TTC549 (cell line): ENCODE results near the gene IL36A.

Experiments
- FAIRE-seq: peaks from 2 replicates; lab custom pipeline; 2012; peaks lifted over from hg19 to GRCh38; lab: Jason Lieb, UNC

IL36A gene

GRCh38 chr2:113007250-113007649 is 2.0 kb downstream of the IL36A start:
- no peak for FAIRE-seq

DNA sequence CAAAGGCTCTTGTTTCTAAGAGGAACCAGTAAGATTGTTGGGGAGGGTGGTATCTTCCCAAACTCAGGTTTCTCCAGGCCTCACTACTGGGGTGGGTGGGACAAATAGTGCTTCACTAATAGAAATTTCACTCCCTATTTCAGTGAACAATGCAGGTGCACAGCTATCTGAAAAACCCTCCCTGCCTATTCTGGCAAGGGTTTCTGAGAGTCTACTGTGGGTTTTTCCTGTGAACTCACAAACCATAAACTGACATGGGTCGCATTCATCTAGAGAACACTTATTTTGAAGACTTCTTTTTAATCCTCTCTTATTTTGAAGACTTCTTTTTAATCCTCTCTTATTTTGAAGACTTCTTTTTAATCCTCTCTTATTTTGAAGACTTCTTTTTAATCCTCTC is 4.4 kb downstream of the IL36A start:
- FAIRE-seq = no peak

DNA sequence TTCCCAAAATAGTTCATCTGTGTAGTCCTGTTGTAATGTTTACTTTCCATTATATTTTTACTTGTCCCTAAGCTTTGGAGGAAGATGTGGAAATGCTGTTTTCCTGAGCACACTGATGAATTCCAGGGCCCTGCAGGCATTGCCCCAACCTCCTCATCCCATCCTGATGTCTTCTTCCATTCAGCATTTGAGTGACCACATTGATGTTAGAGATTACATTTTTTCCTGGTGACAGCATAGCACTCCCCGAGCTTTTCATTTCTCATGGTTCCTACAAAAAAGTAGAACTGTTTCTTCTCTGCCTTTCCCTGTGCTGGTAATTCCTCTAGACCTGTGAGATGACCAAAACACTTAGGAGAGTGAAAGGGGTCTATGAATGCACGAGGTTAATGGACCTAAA is 4.8 kb downstream of the IL36A start:
- no peak for FAIRE-seq

DNA sequence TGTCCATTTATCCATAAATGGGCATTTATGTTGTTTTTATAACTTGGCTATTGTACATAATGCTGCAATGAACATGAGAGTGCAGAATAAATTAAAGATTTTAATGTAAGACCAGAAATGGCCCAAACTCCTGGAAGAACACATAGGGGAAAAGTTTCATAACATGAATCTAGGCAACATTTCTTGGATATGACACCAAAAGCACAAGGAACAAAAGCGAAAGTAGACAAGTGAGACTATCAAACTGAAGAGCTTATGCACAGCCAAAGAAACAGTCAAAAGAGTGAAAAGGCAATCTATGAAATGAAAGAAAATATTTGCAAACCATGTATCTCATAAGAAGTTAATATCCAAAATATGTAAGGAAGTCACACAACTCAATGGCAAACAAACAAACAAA is 5.8 kb downstream of the IL36A start:
- no peak for FAIRE-seq

- no peak for FAIRE-seq
Observed at GRCh38 chr2:113012436-113013335, 7.4 kb downstream of the IL36A start.

DNA sequence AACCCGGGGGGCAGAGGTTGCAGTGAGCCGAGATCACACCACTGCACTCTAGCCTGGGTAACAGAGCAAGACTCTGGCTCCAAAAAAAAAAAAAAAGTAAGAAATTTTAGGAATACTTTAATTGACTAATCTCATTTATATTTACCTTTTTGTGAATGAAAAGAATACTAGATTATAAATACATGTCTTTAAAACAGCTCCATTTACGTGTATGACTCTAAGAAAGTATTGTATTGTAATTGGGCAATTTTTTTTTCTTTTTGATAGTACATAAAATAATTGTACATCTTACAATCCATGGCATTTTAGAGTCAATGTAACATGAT is 8.0 kb downstream of the IL36A start:
- no peak for FAIRE-seq

DNA sequence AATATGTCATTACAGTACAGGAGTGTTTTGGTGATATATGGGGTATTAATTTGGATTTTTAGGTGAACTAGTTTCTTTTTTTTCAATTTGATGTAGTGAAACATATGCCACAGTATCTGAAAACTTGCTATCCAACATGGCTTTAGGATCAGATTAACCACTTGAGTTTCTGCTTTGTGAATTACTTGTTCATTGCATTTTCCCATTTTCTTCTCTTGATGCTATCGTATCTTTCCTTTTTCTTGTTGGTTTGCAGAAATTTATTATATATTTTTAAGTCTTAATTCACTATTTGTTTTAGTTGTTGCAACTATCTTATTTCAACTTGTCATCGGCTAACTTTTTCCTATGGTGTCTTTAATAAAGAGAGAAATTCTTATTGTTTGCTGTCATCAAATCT is 8.8 kb downstream of the IL36A start:
- no peak for FAIRE-seq

DNA sequence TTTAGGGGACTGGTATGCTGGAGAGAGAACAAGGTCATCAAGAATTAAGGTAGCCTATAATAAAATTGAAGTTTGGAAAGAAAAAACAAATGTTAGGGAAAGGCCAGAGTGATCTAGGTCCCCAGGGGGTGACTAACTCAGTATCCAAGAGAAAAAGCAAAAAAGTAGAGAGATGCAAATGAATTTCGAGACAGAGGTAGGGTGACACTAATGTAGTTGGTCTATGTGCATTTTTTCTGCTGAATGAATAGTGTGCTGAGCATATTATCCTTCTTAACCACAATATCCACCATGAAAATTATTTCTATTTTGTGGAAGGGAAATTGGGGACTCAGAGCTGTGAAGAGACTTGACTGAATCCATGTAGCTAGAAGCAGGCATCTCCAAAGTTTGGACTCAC is 9.8 kb downstream of the IL36A start:
- FAIRE-seq = no peak

- FAIRE-seq = no peak
Observed at GRCh38 chr2:113015655-113016054, 10.4 kb downstream of the IL36A start.

DNA sequence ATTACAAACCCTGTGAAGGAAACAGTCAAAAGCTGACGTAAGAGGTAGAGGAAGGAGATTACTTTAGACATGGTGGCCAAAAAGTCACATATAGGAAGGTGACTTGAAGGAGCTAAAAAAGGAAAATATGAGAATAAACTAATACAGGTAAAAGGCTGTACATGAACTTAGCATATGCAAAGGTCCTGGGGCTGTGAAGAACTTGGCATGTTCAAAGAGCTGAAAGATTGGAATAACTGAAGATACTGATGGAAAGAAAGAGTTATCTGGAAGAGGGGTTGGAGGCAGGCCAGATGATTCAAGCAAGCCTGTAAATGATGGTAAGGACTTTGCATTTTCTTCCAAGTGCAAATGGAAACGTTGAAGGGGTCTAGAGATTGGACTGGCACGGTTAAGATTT is 13.2 kb downstream of the IL36A start:
- no peak for FAIRE-seq

GRCh38 chr2:113021312-113021711 is 16.1 kb downstream of the IL36A start:
- FAIRE-seq = no peak

DNA sequence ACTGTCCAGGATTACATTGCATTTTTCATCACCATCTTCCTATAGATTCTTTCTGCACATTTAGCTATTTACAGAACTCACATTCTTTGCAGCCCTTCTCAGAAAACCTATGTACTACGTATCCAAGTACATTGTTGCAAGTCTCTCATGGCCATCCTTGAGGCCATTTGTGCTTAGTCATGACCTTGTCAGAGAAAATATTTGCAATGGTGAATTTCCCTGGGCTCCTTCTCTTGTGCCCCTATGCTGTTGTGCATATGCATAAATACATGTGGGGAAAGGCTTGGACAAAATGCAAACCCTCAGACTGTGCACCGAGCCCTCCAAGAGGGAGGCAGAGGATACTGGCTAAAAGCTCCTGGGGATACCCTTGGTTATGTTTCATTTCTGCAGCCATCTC is 19.5 kb downstream of the IL36A start:
- no peak for FAIRE-seq

DNA sequence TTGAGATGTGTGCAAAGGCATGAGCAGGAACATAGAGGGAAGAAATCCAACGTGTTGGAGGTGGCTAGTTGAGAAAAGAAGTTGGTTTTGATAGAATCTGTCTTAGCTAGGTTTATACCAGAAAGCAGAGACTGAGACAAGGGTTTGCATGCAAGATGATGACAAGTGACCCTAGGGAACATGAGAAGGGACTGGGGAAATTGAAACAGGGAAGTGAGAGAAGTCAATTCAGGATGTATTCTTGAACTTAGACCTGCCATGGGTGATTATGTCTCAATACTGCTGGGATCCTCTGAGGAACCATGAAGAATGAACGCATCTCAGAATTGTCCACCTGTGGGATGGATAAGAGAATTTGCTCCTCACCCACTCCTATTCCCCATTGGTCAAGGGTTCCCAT is 20.5 kb downstream of the IL36A start:
- no peak for FAIRE-seq

- no peak for FAIRE-seq
Observed at GRCh38 chr2:113027691-113028090, 22.4 kb downstream of the IL36A start.

DNA sequence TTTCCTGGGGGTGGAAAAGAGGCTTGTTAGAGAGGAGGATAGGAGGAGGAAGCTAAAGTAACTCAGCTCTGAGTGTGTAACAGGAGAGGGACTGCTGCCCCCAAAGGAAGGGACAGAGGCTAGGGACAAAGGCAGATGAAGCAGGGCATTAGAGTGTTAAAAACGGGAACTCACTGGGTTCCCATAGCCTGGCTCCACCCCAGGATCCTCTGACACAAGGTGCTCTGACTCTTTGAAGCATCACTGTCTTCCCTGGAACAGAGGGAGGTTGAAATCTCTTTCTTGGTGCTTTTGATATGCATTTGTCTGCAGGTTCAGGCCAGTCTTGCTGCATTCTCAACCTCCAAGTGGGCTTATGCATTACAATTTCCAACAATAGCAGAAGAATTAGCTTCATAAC is 22.9 kb downstream of the IL36A start:
- FAIRE-seq = no peak

DNA sequence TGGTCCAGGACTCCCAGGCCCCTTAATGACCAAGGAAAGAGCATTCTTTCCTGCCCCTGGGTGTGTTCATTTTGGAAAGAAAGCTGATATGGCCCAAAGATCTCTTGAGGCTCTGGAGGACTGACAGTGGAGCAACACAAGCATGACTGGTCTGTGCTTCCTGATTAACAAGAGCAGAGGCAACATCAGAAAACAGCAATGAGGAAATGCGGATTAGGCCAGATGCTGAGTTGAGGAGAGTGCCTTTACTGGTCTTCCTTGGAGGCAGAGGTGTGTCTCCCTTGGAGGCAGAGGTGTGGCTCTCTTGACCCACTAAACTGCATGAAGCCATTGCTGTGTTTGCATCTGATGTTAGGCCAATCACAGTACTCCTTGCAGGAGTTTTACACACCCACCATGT is 27.5 kb downstream of the IL36A start:
- FAIRE-seq = no peak

GRCh38 chr2:113034016-113034415 is 28.8 kb downstream of the IL36A start:
- FAIRE-seq = no peak

- FAIRE-seq = no peak
Observed at GRCh38 chr2:113036763-113037162, 31.5 kb downstream of the IL36A start.

GRCh38 chr2:113038291-113038690 is 33.0 kb downstream of the IL36A start:
- no peak for FAIRE-seq

GRCh38 chr2:113039158-113039557 is 33.9 kb downstream of the IL36A start:
- no peak for FAIRE-seq

DNA sequence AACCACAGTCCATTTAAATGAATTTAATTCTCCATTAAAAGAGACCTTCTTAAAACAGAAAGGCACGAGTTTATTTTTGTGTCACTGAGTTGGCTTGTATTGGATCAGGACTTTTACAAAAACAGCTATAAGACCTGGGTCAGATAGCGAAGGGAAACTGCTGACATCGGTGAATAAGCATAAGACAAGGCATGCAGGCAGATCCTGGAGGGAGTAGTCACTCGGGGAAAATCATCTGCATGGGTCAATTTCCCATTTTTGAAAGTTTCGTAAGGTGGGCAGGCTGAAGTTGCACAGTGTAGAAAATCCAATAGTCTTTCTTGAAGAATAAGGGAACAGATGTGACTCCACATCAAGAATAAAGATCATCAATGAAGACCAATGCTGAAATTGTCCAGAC is 34.5 kb downstream of the IL36A start:
- FAIRE-seq = no peak

DNA sequence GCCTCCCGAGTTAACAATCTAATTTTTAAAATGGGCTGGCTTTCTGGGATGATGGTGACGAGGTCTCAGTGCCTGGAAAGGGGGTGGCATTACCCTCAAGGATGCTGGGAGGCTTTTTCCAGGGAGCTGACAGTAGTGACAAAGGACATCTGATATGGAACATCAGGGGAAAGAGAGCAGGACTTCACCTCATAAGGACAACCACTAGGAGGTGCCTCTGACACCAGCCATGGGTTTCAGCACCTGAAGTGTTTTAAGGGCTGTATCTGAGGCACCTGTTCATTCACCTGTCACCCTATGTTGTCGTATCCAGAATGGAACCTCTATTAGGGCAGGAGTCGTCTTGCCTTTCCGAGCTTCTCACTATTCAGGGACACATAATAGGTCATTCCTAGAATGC is 36.6 kb downstream of the IL36A start:
- no peak for FAIRE-seq

DNA sequence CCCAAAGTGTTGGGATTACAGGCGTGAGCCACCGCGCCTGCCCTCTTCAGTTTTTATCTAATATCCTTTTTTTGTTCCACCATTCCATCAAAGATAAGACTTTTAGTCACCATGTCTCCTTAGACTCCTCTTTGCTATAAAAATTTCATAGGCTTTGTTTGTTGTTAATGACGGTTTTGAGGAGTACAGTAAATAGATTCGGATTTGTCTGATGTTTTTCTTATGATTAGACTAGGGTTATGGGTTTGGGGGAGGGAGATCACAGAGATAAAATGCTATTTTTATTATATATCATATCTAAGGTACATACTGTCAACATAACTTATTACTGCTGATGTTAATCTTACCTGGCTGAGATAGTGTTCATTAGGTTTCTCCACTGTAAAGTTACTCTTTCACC is 41.2 kb downstream of the IL36A start:
- no peak for FAIRE-seq
